ENCODE measurements around the gene CHST3.
"Not testable (repeated sequence)": the region's sequence is repeated elsewhere in the genome, so short reads cannot be mapped to it uniquely, and the experiment has no call there.

Gene CHST3

DNA sequence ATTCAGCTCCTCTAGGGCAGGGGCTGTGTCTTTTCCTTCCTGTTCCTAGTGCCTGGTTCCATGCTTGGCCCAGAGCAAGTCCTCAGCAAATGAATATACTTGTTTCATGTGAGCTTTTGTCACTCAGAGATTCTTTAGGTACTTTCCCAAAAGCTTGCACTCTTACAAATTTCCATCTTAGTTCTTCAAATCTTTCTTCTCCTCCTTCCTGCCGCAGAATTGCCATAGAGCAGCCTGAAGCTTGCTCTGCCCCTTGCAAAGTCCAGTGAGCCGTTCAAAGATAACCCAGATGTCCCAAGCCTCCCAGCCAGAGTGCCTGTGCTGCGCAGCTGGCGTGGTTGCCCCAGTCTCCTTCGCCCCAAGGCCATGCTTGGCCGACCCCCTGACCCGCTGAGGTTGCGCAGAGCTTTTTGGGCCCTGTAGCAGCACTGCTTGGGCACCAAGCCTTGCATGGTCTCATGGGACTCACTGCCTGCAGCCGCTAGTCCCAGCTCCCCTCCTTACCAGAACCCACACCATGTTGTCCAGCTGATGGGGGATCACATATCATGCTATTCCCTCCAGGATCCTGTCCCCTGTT is 20.7 kb downstream of the CHST3 start:
- H3K27me3 Mint-ChIP-seq = peaks cover 6% of the 10 kb centered on the region
- H3K36me3 Mint-ChIP-seq (ENCODE audit: low read depth) = no peaks in the 10 kb centered on the region
- H3K4me3 Mint-ChIP-seq = no peak overlapping the region
- peak overlapping the region; percentile 38 for H3K27ac Mint-ChIP-seq
- peaks cover 21% of the 10 kb centered on the region for H3K4me1 Mint-ChIP-seq (ENCODE audit: low read depth)
- H3K9me3 Mint-ChIP-seq = no peaks in the 10 kb centered on the region

DNA sequence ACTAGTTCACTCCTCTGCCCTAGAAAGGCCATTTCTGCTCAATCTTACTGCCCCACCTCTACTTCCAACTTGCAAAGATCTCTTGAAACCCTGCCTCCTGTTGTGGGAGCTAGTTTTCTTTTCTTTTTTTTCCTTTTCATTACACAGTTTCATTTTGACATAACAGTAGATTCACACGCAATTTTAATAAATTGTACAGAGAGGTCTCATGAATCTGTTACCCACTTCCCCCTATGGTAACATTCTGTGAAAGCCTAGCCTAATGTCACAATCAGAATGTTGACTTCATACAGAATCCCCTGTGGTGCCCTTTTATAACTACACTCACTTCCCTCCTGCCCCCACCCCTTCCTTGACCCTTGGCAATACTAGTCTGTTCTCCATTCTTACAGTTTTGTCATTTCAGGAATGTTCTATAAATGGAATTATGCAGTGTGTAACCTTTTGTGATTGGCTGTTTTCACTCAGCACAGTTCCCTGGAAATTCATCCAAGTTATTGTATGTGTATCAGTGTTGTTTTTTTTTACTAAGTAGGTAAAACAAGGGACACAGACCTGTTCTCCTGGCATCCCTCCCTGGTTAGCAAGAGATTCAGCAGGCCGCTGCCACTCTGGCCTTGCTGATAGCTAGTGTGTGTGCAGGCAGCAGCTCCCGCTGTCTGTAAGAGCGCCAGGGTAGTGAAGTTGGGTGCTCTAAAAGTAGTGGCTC is 21.5 kb downstream of the CHST3 start:
- peaks cover 21% of the 10 kb centered on the region for H3K4me1 Mint-ChIP-seq (ENCODE audit: low read depth)
- no peaks in the 10 kb centered on the region for H3K9me3 Mint-ChIP-seq
- H3K27me3 Mint-ChIP-seq = peaks cover 6% of the 10 kb centered on the region
- H3K36me3 Mint-ChIP-seq (ENCODE audit: low read depth) = no peaks in the 10 kb centered on the region
- H3K27ac Mint-ChIP-seq = peak overlapping the region; percentile 38
- peak overlapping the region; percentile 27 for H3K4me3 Mint-ChIP-seq

DNA sequence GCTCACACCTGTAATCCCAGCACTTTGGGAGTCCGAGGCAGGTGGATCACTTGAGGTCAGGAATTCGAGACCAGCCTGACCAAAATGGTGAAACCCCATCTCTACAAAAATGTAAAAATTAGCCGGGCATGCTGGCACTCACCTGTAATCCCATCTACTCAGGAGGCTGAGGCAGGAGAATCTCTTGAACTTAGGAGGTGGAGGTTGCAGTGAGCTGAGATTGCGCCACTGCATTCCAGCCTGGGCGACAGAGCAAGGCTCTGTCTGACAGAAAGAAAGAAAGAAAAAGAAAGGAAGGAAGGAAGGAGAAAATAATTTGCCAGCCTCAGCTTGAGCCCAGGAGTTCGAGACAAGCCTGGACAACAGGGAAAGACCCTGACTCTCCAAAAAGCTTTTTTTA is 24.7 kb downstream of the CHST3 start:
- H3K27me3 Mint-ChIP-seq; H3K36me3 Mint-ChIP-seq (ENCODE audit: low read depth); H3K9me3 Mint-ChIP-seq; H3K27ac Mint-ChIP-seq; H3K4me3 Mint-ChIP-seq: not testable (repeated sequence)
- H3K4me1 Mint-ChIP-seq (ENCODE audit: low read depth) = peaks cover 21% of the 10 kb centered on the region

DNA sequence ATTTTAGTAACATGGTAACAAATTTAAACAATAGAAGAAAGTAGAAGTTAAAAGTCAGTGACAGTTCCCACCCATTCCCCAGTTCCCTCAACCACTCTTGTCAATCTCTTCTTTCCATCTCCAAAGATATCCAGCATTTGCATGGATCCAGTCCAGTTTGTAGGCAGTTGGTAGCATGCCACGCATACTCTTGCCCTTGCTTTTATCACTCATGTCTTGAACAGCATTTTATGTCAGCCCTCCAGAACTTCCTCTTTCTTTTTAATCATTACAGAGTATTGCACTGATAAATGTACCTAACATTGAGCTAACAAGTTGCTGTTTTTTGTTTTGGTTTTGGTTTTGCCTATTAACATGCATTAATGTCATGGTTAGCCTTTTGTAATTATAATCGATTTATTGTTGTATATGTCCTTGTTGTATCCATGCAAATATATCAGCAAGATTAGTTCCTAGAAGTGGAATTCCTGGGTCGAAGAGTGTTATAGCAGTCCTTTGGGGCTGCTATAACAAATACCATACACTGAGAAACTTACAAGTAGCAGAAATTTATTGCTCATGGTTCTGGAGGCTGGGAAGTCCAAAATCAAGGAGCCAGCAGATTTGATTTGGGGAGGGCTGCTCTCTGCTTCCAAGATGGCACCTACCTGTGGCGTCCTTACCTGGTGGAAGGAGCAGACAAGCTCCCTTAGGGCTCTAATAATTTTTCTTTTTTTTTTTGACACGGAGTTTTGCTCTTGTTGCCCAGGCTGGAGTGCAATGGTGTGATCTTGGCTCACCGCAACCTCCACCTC is 25.7 kb downstream of the CHST3 start:
- Mint-ChIP-seq H3K27ac (no peak overlapping the region), H3K4me1 (ENCODE audit: low read depth) (peaks cover 15% of the 10 kb centered on the region), H3K9me3 (no peaks in the 10 kb centered on the region), H3K36me3 (ENCODE audit: low read depth) (no peaks in the 10 kb centered on the region), H3K27me3 (peaks cover 6% of the 10 kb centered on the region), H3K4me3 (no peak overlapping the region)

DNA sequence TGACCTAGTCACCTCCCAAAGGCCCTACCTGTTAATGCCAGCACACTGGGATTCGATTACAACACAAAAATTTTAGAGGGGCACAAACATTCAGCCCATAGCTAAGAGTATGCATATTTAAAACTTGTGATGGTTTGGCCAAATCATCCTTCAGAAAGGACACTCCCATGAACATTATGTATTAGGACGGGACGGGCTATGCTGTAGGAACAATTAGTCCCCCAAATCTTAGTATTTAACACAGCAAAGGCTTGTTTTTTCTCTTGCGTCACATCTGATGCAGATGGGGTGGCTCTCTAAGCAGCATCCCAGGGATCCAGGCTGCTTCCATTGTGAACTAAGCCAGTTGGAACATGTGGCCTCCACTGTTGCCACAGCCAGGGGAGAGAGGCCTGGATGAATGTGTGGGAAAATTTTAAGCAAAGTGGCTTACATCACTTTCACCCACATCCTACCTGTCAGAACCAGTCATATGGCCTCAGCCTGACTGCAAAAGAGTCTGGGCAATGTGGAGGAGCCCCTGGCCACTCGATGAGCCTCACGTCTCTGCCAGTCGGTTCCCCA is 26.6 kb downstream of the CHST3 start:
- Mint-ChIP-seq H3K9me3 (no peaks in the 10 kb centered on the region), H3K4me3 (no peak overlapping the region), H3K27me3 (peaks cover 6% of the 10 kb centered on the region), H3K4me1 (ENCODE audit: low read depth) (peaks cover 5% of the 10 kb centered on the region), H3K36me3 (ENCODE audit: low read depth) (no peaks in the 10 kb centered on the region), H3K27ac (no peak overlapping the region)

DNA sequence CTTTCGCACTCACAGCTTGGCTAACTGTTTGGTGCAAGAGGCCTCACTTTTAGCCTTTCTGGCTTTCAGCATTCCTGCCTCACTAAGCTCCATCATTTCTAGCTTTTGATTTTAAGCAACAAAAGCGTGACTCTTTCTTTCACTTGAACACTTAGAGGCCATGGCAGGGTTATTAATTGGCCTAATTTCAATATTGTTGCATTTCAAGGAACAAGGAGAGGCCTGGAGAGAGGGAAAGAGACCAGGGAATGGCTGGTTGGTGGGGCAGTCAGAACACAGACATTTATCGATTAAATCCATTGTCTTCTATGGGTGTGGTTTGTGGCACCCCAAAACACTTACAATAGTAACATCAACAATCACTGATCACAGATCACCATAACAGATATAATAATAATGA is 31.3 kb downstream of the CHST3 start:
- Mint-ChIP-seq H3K9me3 (no peaks in the 10 kb centered on the region), H3K27ac (no peak overlapping the region), H3K4me3 (no peak overlapping the region), H3K4me1 (ENCODE audit: low read depth) (no peaks in the 10 kb centered on the region), H3K36me3 (ENCODE audit: low read depth) (no peaks in the 10 kb centered on the region), H3K27me3 (no peaks in the 10 kb centered on the region)

DNA sequence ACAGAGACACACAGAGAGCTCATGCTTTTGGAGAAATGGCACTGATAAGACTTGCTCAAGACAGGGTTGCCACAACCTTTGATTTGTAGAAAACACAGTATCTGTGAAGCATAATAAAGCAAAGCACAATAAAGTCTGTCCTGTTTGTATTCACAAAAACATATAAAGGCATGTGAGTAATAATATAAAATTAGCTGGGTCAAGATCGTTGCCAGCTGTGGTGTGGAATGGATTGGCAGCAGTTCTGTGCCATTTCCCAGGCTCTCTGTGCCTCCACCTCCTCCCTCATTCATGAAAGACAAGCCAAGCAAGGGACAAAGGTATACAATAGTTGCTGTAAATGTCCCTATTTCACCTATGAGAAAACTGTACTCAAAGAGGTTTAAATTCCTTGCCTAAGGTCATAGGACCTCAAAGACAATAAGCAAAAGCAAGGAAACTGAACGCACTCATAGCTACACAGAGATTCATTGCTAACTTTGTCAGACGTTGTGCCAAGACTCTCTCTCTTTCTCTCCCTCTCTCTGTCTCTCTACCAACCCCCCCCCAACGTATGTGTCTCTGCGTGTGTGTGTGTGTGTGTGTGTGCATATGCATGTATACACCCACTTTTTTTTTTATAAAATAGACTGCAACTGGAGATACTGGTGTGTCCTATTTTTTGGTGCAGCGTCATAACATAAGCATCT is 31.8 kb downstream of the CHST3 start:
- H3K27me3 Mint-ChIP-seq = no peaks in the 10 kb centered on the region
- no peak overlapping the region for H3K27ac Mint-ChIP-seq
- no peaks in the 10 kb centered on the region for H3K4me1 Mint-ChIP-seq (ENCODE audit: low read depth)
- no peak overlapping the region for H3K4me3 Mint-ChIP-seq
- H3K36me3 Mint-ChIP-seq (ENCODE audit: low read depth) = no peaks in the 10 kb centered on the region
- H3K9me3 Mint-ChIP-seq = no peaks in the 10 kb centered on the region

DNA sequence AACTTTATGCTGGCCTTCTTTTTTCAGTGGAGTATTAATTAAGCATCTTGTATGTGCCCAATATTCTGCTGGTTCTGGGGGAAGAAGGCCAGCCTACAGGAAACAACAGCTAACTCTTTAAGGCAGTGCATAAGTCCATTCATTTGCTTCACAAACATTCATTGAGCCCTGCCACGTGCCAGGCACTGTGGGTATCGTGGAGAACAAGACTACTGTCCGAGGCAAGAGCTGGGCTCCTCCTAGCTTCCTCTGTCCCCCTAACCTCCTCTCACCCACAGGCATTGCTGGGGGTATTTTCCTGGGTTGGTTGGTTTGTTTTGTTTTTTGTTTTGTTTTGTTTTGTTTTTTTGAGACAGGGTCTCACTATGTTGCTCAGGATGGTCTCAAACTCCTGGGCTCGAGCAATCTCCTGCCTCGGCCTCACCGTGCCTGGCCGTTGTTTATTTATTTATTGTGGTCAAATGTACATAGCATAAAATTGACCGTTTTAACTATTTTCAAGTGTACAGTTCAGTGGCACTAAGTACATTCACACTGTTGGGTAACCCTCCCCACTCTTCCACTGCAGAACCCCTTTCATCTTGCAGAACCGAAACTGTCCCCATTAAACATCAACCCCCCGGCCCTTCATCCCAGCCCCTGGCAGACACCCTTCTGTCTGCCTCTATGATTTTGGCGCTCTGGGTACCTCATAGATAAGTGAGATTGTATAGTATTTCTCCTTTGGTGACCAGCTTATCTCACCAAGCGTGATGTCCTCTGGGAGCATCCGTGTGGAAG is 32.6 kb downstream of the CHST3 start:
- Mint-ChIP-seq H3K9me3 (no peaks in the 10 kb centered on the region), H3K4me3 (no peak overlapping the region), H3K36me3 (ENCODE audit: low read depth) (no peaks in the 10 kb centered on the region), H3K4me1 (ENCODE audit: low read depth) (no peaks in the 10 kb centered on the region), H3K27me3 (no peaks in the 10 kb centered on the region), H3K27ac (no peak overlapping the region)

DNA sequence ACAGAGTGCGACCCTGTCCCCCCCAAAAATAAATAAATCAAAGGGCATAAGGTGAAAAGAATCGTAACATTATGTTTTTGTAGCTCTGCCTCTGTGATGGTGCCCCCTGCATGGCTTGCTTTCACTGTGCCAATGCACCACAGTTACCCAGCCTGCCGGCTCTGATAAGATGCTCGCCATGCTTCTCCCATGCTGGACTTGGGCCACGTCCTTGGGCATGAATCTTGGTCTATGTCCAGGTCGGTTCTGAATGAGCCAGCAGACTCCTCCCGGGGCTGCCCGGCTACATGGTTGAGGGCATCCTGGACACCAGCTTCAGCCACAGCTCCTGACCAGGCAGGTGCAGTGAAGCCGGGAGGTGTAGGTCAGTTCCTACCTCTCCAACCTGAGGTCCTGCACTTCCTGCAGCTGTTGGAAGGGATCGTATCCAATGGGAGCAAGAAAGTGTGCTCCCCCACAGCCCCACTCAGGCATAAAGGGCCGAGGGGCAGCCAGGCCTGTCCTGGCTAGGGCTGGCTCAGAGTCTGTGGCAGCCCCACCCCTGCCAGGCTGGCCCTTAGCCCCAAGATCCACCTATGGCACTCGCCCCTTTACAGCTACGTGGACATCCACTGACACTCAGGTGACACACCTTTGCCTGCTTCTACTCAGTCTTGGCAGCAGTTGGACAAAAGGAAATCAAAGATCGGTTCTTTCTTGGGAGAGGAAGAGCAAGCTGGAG is 34.1 kb downstream of the CHST3 start:
- Mint-ChIP-seq H3K27me3 (no peaks in the 10 kb centered on the region), H3K9me3 (no peaks in the 10 kb centered on the region), H3K4me1 (ENCODE audit: low read depth) (no peaks in the 10 kb centered on the region), H3K27ac (no peak overlapping the region), H3K4me3 (no peak overlapping the region), H3K36me3 (ENCODE audit: low read depth) (no peaks in the 10 kb centered on the region)

DNA sequence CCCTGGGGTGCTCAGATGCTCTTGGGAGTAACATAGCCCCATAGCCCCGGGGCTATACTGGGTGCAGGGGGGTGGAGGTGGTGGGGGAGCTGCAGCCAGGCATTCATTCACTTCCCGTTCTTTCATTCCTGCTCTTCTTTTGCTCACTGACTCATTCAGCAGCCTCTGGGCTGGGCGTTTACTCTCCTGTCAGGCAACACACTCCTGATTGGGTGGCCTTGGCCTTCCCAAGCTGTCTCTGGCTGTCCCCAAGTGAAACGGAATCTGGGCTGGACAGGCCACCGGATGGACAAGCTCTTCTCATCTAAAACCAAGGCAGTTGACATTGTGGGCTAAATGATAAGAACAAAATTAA is 34.6 kb downstream of the CHST3 start:
- no peak overlapping the region for H3K4me3 Mint-ChIP-seq
- H3K4me1 Mint-ChIP-seq (ENCODE audit: low read depth) = no peaks in the 10 kb centered on the region
- H3K36me3 Mint-ChIP-seq (ENCODE audit: low read depth) = no peaks in the 10 kb centered on the region
- no peaks in the 10 kb centered on the region for H3K9me3 Mint-ChIP-seq
- no peak overlapping the region for H3K27ac Mint-ChIP-seq
- H3K27me3 Mint-ChIP-seq = no peaks in the 10 kb centered on the region

DNA sequence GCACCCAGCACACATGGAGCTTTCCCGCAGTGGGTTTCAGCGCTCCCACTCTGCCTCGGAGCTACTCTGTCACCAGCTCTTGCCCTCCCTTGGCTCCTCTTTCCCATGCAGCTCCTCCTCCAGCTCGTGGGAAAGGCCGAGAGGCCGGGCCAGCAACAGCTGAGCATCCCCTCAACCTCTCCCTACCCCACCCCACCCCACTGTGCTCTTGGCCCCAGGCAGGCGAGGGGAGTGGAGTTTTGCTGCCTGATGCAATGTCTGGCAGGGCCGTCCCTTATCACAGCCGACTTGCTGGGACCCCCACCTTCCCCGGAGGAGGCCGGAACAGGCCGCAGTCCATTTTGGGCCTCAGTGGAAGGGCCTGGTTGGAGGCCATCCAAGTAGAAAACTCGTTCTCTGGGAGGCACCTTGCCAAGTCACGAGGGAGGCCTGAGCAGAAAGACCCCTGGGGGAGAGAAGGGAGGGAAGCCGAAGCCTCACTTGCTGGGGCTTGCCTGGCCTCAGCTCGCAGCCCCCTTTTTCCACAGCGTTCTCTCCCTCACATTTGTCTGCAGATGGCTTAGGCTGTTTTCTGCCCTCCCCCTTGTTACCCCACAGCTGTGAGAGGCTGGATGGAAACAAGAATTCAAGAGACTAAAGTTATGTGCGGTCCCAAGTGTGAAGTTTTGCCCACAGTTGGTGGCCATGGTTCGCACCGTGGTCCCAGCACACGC is 35.3 kb downstream of the CHST3 start:
- H3K4me3 Mint-ChIP-seq = no peak overlapping the region
- H3K36me3 Mint-ChIP-seq (ENCODE audit: low read depth) = no peaks in the 10 kb centered on the region
- no peaks in the 10 kb centered on the region for H3K4me1 Mint-ChIP-seq (ENCODE audit: low read depth)
- H3K27me3 Mint-ChIP-seq = no peaks in the 10 kb centered on the region
- H3K9me3 Mint-ChIP-seq = no peaks in the 10 kb centered on the region
- H3K27ac Mint-ChIP-seq = no peak overlapping the region

DNA sequence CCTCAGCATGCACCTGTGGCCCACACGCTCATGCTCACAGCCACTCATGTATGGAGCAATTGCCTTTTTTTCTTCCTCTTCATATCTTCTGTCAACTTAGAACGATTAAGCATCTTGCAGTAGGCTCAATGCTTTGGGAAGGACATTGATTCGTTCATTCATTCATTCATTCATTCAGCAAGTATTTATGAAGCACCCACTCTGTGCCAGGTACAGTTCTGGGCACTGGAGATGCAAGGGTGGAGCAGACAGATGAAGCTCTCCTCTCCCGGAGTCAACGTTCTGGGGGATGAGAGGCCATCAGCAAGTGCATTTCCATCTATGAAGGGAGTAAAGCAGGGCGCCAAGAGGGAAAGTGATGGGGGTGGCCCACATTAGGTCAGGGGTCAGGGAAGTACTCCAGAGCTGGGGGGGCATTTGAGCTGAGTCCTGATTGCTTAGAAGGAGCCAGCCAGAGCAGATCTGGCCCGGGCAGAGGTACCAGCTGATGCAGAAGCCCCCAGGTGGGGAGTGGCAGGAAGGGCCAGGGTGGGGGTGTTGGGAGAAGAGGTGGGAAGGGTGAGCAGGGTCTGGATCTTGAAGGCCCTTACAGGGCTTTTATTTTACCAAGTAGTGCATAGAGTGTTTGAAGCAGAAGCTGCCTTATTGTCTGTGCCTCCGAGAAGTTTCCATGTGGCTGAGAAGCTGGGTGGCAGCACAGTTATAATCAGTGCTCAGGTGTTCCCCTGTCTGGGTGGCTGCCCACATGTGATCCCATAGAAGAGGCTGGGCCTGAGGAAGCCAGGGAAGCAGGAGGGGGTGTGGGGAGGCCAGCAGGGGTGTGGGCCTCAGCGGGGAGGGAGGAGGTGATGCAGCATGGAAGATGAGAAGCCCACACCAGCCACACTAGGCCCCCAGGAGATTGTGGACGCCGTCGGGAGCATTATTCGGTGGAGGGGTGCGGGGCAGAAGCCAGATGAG is 36.2 kb downstream of the CHST3 start:
- no peaks in the 10 kb centered on the region for H3K27me3 Mint-ChIP-seq
- no peaks in the 10 kb centered on the region for H3K4me1 Mint-ChIP-seq (ENCODE audit: low read depth)
- no peak overlapping the region for H3K4me3 Mint-ChIP-seq
- H3K9me3 Mint-ChIP-seq = no peaks in the 10 kb centered on the region
- H3K27ac Mint-ChIP-seq = no peak overlapping the region
- H3K36me3 Mint-ChIP-seq (ENCODE audit: low read depth) = no peaks in the 10 kb centered on the region

DNA sequence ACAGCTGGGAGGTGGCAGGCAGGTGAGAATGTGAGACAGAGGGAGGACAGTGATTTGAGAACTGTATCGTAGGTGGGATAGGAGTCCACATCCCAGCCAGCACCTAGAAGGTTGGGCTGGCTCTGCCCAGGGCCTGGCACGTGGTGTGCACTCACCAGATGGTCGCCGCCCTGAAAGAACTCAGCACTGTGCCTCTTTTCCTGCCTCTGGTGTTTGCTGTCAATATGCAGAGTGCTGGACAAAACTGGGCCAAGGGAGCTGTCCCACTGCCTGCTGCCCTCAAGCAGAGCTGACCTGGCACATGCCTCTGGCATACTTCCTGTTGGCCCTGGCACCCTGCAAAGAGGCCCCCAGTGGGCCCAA is 36.8 kb downstream of the CHST3 start:
- H3K36me3 Mint-ChIP-seq (ENCODE audit: low read depth) = no peaks in the 10 kb centered on the region
- no peaks in the 10 kb centered on the region for H3K4me1 Mint-ChIP-seq (ENCODE audit: low read depth)
- no peak overlapping the region for H3K4me3 Mint-ChIP-seq
- H3K27me3 Mint-ChIP-seq = no peaks in the 10 kb centered on the region
- H3K9me3 Mint-ChIP-seq = no peaks in the 10 kb centered on the region
- H3K27ac Mint-ChIP-seq = no peak overlapping the region

Data from stimulated activated naive CD8-positive, alpha-beta T cell treated with anti-CD3 and anti-CD28 coated beads, Interleukin-15, Interleukin-2, amounts not matched to agents 100 ng/mL and 50 ng/mL, for 24 hours (primary cell).